CD1c-positive myeloid dendritic cell (primary cell): ENCODE results near the gene KRTAP12-2.
"Not testable (repeated sequence)": the region's sequence is repeated elsewhere in the genome, so short reads cannot be mapped to it uniquely, and the experiment has no call there.

Source experiments
- DNase-seq: peaks from one replicate; pipeline ENCODE4 v3.0.0-alpha.2; 2016; ENCODE audit errors: extremely low spot score

The KRTAP12-2 gene

DNA sequence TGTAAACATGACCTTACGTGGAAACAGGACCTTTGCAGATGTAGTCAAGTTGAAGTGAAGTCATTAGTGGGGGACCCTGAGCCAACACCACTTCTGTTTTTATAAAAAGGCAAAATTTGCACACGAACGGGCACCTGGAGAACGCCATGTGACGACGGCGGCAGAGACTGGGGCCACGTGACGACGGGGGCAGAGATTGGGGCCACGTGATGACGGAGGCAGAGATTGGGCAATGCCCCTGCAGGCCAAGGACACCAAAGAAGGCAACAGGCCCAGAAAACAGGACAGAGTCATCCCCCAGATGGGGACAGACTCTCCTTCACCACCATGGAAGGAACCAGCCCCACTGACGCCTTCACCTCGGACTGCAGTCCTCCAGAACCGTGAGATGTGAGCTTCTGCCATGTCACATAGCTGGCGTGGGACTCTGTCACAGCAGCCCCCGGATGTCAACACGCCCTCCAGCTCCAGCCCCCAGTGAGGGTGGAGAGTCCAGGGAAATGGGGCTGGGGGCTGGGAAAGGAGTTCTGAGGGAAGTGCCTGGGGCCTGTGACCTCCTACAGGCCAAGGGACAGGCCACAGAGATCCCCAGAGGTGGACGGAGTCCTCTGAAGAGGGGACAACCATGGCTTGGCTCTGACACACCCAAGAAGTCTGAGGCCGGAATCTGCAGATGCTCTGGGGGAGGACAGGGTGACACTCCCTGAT lies 16.3 kb downstream of the KRTAP12-2 start:
- DNase-seq = no peak

DNA sequence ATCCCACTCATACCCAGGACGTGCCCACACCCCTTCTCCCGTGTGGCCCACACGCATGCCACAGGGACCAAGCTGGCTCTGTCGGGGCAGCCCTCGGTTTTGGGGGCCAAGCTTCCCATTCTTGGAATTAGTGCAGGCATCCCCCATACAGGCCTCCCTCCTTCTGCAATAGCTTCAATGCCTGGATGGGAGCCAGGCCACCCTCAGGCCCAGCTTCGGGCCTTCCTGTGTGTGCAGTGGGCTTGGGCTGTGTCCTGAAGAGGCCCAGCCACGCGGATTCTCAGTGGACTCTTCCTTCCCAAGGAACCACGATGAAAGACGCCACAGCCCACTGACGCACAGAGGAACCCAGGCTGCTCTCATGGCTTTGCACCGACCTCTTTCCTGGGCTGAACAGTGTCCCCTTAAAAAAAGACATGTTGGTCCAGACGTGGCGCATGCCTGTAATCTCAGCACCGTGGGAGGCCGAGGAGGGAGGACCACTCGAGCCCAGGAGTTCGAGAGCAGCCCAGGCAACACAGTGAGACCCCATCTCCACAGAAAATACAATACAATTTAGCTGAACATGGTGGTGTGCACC lies 17.1 kb downstream of the KRTAP12-2 start:
- DNase-seq = no peak

DNA sequence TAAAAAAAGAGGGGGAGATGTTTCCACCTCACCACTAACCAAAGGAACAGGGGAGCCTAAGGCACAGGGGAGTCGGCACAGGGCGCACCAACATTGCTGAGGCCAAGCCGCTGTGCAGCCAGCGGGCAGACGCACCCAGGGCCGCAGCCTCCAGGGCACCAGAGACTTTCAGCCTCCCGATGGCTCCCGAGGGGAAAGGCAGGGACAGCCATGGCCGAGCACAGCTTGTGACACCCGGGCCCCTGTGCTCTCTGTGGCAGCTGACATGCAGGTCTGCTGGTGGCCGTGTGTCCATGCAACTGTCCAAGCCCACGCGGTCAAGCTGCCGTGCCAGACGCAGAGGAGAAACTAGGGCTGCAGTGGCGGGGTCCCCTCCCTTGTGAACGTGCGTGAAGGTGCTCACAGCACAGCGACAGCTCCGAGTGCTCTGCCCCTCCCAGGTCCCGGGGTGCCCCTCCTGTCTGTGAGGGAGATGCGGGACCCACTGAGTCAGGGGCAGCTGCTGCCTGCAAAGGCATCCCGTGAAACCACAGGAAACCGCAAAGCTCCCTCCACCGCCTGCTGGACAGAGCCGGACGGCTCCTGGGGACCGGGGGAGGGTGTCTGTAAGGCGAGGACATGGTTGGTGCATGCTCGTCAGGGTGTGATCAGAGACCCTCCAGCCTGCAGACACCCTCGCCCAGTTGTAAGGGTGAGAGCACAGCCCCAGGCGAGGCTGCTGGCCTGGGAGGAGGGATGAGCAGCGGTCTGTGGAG lies 18.0 kb downstream of the KRTAP12-2 start:
- no peak for DNase-seq

DNA sequence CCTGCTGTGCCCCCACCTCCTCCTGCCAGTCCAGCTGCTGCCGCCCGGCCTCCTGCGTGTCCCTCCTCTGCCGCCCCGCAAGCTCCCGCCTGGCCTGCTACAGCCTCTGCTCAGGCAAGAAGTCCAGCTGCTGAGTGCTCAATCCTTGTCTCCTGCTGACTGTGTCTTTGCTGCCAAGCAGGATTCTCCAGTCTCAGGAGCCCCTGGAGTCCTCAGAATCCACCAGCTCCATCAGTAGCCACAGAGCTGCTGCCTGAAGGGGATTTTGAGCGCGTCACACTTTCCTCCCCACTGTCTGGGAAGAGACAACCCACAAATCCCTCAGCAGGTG lies 19.5 kb downstream of the KRTAP12-2 start:
- no peak for DNase-seq

DNA sequence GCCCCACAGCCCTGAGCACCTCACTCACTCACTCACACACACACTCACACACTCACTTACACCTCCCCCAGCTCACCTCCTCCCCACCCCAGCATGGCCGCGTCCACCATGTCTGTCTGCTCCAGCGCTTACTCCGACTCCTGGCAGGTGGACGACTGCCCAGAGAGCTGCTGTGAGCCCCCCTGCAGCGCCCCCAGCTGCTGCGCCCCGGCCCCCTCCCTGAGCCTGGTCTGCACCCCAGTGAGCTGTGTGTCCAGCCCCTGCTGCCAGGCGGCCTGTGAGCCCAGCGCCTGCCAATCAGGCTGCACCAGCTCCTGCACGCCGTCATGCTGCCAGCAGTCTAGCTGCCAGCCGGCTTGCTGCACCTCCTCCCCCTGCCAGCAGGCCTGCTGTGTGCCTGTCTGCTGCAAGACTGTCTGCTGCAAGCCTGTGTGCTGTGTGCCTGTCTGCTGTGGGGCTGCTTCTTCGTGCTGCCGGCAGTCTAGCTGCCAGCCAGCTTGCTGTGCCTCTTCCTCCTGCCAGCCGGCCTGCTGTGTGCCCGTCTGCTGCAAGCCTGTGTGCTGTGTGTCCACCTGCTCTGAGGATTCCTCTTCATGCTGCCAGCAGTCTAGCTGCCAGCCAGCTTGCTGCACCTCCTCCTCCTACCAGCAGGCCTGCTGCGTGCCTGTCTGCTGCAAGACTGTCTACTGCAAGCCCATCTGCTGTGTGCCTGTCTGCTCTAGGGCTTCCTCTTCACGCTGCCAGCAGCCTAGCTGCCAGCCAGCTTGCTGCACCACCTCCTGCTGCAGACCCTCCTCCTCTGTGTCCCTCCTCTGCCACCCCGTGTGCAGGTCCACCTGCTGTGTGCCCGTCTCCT lies 20.1 kb downstream of the KRTAP12-2 start, which contains the start of gene KRTAP10-11:
KRTAP10-11 (plus strand) TSS at position 49 of the 856 bp plus-strand sequence; CDS start at position 94, 45 bp downstream.
- not testable (repeated sequence) for DNase-seq

DNA sequence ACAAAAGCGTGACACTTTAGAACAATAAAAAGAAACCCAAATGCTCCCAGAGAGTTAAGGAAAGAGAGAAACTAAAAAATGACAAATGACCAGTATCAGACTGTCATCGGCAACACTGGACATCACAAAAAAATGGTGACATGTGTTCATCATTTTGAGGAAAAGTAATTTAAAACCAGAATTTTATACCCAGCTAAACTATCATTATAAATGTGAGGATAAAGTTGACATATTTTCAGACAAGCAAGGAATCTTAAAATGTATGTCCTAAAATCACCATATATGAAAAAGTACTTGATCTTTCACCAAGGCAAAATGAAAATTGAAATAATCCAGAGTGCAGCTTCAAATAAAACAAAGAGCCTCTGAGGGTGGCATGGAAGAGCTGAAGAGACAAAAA lies 21.8 kb downstream of the KRTAP12-2 start:
- DNase-seq = no peak

DNA sequence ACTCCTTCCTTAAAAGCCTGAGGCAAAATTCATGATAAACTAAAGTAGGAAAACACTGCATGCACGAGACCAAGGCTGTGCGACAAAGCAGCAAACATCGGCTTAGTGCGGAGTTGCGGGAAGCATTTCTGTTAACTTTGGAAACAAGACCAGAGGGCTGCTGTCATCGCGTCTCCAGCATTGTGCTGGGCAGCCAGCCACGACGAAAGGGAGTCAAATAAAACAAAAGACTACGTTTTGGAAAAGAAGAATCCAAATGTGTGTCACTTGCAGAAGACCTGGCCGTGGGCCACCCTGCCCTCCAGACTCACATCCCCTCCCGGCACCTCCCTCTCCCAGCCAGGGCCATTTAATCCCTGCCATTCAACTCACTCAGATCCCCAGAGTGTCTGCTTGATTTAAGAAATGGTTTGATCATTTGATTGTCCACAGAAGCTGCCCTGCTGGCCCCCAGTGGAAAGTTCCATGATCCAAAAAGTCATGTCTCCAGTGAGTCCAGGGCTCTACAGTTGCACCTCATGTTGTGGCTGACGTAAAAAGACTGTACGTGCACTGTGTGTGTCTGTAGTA lies 22.9 kb downstream of the KRTAP12-2 start:
- DNase-seq = no peak

DNA sequence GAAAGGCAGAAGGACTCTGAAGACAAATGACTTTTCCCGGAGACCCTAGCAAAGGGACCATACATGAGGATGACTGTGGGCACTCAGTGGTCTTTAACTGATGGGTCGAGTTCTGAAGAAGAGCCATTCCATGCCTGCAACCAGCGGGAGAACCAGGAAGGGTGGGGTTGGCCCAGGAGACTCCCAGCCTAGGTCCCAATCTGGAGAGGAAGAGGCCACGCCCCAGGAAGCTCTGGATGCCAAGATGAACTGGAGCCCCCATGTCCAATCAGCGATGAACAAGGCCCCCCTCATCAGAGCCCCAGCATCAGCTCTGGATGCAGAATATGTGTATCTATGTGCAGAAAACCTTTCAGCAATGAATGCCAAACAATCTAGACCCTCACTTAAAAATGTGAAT lies 26.0 kb downstream of the KRTAP12-2 start:
- DNase-seq = no peak

DNA sequence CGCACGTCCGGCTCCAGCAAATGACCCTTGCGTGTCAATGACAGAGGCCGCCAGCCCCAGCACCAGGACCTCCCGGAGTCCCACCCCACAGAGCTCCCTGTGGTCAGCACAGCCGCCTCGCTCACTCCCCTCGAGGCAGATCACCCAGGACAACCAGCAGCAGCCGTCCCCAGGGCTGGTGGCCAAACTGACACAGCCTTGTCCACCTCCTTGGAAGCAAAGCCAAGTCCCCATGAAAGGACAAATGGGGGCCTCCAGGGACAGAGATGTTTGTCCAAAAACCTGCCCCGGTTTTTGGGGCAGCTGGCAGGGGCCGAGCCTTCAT lies 27.4 kb downstream of the KRTAP12-2 start:
- DNase-seq = no peak

DNA sequence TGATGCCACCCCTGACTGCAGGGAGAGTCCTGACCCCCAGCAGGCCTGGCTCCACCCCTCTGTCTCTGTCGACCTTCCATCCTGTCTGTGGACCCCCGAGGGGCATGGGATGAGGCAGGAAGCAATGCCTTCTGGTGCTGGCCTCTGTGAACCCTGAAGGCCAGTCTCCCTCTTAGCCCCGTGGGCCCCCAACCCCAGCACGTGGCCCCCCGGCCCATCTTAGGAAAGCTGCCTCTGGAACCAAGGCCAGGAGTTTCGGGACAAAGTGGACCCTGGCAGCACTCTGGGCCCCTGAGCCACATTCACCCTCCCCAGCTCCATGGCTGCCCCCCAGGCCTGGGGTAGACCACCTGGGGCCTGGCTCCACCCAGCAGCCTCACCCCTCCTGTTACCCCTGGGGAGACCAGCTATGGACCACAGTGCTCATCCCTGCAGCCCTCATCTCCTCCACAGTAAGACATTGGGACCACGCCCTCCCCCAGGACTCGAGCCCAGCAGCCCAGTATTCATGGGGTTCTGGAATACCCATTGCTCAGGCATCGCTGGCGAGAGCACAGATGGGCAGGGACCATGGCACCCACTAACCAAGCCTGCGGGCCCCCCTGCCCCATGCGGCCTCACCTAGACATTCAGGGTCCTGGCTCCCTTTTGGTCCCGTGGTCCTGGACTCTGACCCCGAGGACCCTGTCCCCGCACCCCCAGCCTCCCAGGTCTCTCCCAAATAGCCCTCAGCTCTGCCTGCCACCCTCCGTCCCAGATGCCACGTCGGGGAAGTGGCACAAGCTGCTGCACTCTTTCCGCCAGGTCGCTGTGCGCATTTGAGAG lies 28.0 kb downstream of the KRTAP12-2 start:
- not testable (repeated sequence) for DNase-seq

DNA sequence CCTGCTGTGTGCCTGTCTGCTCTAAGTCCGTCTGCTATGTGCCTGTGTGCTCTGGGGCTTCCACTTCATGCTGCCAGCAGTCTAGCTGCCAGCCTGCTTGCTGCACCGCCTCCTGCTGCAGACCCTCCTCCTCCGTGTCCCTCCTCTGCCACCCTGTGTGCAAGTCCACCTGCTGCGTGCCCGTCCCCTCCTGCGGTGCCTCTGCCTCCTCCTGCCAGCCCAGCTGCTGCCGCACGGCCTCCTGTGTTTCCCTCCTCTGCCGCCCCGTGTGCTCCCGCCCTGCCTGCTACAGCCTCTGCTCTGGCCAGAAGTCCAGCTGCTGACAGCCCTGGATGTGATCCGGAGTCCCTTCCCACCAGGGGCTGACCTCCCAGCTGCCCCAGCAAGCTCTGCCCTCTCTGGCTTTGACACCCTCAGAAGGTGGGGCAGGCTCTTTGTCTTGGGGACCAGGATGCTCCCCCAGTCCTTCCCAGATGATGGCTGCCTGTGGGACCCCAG lies 28.8 kb downstream of the KRTAP12-2 start:
- DNase-seq = not testable (repeated sequence)

DNA sequence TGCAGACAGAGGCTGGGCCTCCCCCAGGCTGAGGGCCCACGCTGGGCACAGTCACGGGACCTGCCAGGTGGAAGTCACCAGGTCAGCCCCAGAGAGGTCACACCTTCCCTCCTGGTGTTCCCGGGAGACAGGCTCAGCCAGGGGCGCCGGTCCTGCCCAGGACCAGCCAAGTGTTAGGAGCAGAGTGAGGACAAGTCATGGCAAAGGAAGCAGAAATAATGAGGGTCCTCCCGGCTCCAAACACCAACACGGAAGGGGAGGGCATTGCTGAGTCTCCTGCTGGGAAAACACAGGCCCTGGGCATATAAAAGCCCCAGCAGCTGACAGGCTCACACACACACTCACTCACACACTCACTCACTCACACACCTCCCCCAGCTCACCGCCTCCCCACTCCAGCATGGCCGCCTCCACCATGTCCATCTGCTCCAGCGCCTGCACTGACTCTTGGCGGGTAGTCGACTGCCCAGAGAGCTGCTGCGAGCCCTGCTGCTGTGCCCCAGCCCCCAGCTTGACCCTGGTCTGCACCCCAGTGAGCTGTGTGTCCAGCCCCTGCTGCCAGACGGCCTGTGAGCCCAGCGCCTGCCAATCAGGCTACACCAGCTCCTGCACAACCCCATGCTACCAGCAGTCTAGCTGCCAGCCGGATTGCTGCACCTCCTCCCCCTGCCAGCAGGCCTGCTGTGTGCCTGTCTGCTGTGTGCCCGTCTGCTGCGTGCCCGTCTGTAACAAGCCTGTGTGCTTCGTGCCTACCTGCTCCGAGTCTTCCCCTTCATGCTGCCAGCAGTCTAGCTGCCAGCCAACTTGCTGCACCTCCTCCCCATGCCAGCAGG lies 29.5 kb downstream of the KRTAP12-2 start, which contains the start of gene KRTAP10-10:
KRTAP10-10 (plus strand) TSS at position 339 of the 833 bp plus-strand sequence; CDS start at position 401, 62 bp downstream.
- no peak for DNase-seq

DNA sequence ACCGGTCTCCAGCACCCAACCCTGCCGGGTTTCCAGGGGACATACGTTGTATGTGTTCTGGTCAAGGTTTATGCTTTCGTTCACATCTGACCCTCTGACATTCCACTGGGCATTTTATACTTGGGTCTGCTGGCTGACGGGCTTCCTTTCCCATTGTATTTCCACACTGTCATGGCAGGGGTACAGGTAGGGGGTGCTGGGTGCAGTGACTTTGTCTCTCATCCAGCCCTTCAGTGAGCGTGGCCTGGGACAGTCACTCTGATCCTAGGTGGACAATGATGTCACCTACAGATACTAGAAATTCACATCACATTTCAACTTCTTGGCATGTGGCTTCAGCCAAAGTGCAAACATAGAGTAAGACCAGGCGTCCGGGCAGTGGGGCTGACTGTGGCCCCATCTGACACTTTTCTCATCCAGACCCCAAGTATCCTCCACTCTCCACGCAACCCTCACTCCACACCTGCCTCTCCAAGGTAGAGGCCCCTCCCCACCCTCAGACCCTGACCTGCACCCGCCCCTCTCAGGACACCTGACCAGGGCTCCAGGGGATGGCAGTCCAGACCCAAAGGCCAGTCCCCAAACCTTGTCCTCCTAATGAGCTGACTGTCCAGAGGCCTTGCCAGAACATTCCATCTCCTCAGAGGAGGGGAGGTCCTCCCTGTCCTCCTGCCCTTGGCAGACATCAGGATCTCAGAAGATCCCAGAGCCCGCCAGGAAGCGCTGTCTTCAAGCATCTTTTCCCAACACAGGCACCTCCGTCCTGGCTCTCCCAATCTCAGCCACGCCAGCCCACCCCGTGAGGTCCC lies 30.3 kb downstream of the KRTAP12-2 start:
- no peak for DNase-seq

DNA sequence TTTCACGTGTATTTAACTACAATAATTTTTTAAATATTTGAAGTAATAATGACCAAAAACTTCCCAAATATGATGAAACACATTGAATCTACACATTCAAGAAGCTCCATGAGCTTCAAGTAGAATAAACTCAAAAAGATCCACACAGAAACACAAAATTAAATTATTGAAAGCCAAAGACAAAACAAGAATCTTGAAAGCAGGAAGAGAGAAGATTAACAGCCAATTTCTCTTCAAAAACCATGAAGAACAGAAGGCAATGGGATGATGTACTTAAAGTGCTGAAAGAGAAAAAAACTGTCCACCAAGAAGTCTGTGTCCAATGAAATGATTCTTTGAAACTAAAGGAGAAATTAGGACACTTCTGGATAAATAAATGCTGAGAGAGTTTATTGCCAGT lies 34.7 kb downstream of the KRTAP12-2 start:
- no peak for DNase-seq

DNA sequence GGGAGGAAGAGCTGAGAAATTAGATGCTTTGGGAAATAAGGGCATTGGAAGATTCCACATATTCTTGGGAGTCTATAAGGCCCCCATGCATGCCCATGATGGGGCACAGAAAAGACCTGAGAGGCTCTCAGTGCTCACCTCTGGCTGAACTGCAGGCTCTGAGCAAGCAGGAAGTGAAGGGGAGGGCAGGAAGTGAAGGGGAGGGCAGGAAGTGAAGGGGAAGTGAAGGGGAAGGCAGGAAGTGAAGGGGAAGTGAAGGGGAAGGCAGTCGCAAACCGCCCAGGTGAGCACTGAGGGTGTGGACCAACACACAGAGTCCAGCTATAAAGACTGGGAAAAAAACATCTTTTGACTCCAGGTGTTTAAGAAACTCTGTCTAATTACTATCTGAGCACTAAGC lies 36.3 kb downstream of the KRTAP12-2 start:
- DNase-seq = no peak

DNA sequence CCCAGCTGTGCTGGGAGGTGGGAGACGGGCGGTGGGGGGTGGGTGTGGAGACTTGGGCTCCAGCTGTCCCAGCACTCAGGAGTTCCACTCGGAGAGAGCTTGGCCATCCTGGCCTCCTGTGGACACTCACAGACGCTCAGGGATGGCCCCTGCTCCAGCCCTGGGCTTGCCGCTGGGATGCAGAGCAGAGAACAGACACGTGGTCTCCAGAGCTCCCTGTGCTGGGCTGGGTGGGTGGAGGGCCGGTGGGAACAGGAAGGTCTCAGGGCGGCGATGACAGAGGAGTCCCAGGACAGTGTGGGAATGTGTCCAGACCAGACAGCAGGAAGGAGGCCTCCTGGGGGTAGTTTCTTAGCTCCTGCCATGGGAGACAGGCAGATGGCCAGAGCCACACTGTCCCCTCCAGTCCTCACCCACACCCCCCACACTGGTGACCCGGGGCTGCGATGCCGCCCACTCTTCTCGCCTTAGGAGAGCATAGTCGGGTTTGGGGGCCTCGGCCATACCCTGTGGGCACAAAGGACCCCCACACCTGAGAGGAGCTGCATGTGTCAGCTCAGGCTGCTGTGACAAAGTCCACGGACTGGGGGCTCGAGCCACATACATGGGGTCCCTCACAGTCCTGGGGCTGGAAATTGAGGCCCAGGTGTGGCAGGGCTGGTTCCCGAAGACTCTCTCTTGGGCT lies 37.9 kb downstream of the KRTAP12-2 start:
- no peak for DNase-seq

DNA sequence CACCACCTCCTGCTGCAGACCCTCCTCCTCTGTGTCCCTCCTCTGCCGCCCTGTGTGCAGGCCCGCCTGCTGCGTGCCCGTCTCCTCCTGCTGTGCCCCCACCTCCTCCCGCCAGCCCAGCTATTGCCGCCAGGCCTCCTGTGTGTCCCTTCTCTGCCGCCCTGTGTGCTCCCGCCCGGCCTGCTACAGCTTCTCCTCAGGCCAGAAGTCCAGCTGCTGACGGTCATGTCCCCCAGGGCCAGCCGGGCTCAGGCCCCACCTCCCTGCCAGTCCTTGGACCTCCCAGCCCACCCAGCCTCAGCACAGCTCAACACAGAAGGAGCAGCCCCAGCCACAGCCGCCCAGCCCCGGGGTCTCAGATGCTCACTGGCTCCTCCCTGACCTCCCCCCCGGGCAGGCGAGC lies 38.9 kb downstream of the KRTAP12-2 start:
- not testable (repeated sequence) for DNase-seq

DNA sequence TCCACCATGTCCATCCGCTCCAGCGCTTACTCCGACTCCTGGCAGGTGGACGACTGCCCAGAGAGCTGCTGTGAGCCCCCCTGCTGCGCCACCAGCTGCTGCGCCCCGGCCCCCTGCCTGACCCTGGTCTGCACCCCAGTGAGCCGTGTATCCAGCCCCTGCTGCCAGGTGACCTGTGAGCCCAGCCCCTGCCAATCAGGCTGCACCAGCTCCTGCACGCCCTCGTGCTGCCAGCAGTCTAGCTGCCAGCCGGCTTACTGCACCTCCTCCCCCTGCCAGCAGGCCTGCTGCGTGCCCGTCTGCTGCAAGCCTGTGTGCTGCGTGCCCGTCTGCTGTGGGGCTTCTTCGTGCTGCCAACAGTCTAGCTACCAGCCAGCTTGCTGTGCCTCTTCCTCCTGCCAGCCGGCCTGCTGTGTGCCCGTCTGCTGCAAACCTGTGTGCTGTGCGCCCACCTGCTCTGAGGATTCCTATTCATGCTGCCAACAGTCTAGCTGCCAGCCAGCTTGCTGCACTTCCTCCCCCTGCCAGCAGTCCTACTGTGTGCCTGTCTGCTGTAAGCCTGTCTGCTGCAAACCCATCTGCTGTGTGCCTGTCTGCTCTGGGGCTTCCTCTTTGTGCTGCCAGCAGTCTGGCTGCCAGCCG lies 39.4 kb downstream of the KRTAP12-2 start:
- DNase-seq = not testable (repeated sequence)
